DOHH2 (cell line): ENCODE data around the gene SPATA6L.

Experiments used
- CTCF ChIP-seq: fragments of 200-600 bp; sonication (generic); IDR thresholded peaks from one replicate; pipeline ENCODE4 v1.5.1; 2014; ENCODE audit warnings: antibody characterized with exemption, mild to moderate bottlenecking, low read depth, low read length; ENCODE audit not compliant: poor library complexity, severe bottlenecking
- EZH2phosphoT487 ChIP-seq: fragments of 200-600 bp; sonication (generic); IDR thresholded peaks from 2 replicates; pipeline ENCODE4 v1.6.1; 2017; ENCODE audit warnings: borderline replicate concordance, mild to moderate bottlenecking, antibody characterized with exemption, low read length, moderate library complexity, mixed read lengths

GRCh38 chr9:4704129-4704528 lies 37.8 kb upstream of the SPATA6L start:
- TF ChIP-seq CTCF (no peak), EZH2phosphoT487 (no peak)
